Mesenchymal stem cell (in vitro differentiated cells and primary cell): ENCODE results near the gene SV2C.

Experiments used
- DNase-seq: peaks from one replicate; pipeline ENCODE4 v3.0.0-alpha.2; 2013
- H2AFZ ChIP-seq: one replicate; pipeline ENCODE4 v1.6.1; 2013; ENCODE audit warnings: low read depth, mild to moderate bottlenecking, control low read depth, inconsistent platforms, low read length, moderate library complexity
- H2AK5ac ChIP-seq: 2 replicates; pipeline ENCODE4 v1.6.1; 2013; ENCODE audit warnings: low read length, moderate library complexity, mild to moderate bottlenecking, inconsistent platforms; ENCODE audit not compliant: severe bottlenecking
- H2BK120ac ChIP-seq: one replicate; pipeline ENCODE4 v1.6.1; 2013; ENCODE audit warnings: low read depth, mild to moderate bottlenecking, inconsistent platforms, low read length, moderate library complexity
- H2BK12ac ChIP-seq, 2 experiments: one replicate each; pipeline ENCODE4 v1.6.1; 2013; ENCODE audit warnings: inconsistent platforms in 2 of 2, low read length in 2 of 2, mild to moderate bottlenecking in 2 of 2, moderate library complexity in 2 of 2, control low read depth in 1 of 2
- H2BK15ac ChIP-seq: one replicate; pipeline ENCODE4 v1.6.1; 2013; ENCODE audit warnings: mild to moderate bottlenecking, low read depth, inconsistent platforms; ENCODE audit not compliant: poor library complexity, severe bottlenecking
- H2BK5ac ChIP-seq: 2 replicates; pipeline ENCODE4 v1.6.1; 2013; ENCODE audit warnings: low read depth, mild to moderate bottlenecking, low read length, control low read depth, inconsistent platforms; ENCODE audit not compliant: poor library complexity, severe bottlenecking
- H3K14ac ChIP-seq, 2 experiments: one replicate each; pipeline ENCODE4 v1.6.1; 2013; ENCODE audit warnings: inconsistent platforms in 2 of 2, low read length in 2 of 2, control low read depth in 1 of 2, mild to moderate bottlenecking in 1 of 2, moderate library complexity in 1 of 2
- H3K18ac ChIP-seq, 2 experiments: one replicate each; pipeline ENCODE4 v1.6.1; 2013; ENCODE audit warnings: inconsistent platforms in 2 of 2, low read length in 2 of 2, control low read depth in 1 of 2, low read depth in 1 of 2, mild to moderate bottlenecking in 1 of 2
- H3K23ac ChIP-seq, 2 experiments: one replicate each; pipeline ENCODE4 v1.6.1; 2013; ENCODE audit warnings: inconsistent platforms in 2 of 2, low read length in 2 of 2, mild to moderate bottlenecking in 2 of 2, moderate library complexity in 2 of 2, control low read depth in 1 of 2
- H3K27ac ChIP-seq: 2 replicates; pipeline ENCODE4 v1.5.1; 2013; ENCODE audit warnings: mild to moderate bottlenecking, moderate library complexity, low read length, control low read depth, inconsistent platforms; ENCODE audit not compliant: poor library complexity, severe bottlenecking
- H3K27me3 ChIP-seq, 2 experiments: 2 replicates each; pipeline versions ENCODE4 v1.6.1 to v1.7.0; 2013; ENCODE audit warnings: low read length in 2 of 2, mild to moderate bottlenecking in 2 of 2, moderate library complexity in 2 of 2, control low read depth in 1 of 2, inconsistent platforms in 1 of 2; ENCODE audit not compliant: control insufficient read depth in 1 of 2, insufficient read depth in 1 of 2
- H3K36me3 ChIP-seq, 2 experiments: 2 replicates each; pipeline versions ENCODE4 v1.6.1 to v1.7.0; 2013; ENCODE audit warnings: low read length in 2 of 2, control low read depth in 1 of 2, inconsistent platforms in 1 of 2, low read depth in 1 of 2, mild to moderate bottlenecking in 1 of 2; ENCODE audit not compliant: insufficient read depth in 2 of 2, control insufficient read depth in 1 of 2
- H3K4ac ChIP-seq, 2 experiments: one replicate each; pipeline ENCODE4 v1.6.1; 2013; ENCODE audit warnings: inconsistent platforms in 2 of 2, low read length in 2 of 2, mild to moderate bottlenecking in 2 of 2, moderate library complexity in 2 of 2, control low read depth in 1 of 2, low read depth in 1 of 2
- H3K4me1 ChIP-seq: 2 replicates; pipeline ENCODE4 v1.6.1; 2013; ENCODE audit warnings: low read depth, low read length, control low read depth; ENCODE audit not compliant: control insufficient read depth, insufficient read depth
- H3K4me2 ChIP-seq: 2 replicates; pipeline ENCODE4 v1.6.1; 2013; ENCODE audit warnings: low read length, mild to moderate bottlenecking, inconsistent platforms; ENCODE audit not compliant: poor library complexity, severe bottlenecking
- H3K4me3 ChIP-seq, 2 experiments: 2 replicates each; pipeline versions ENCODE4 v1.5.1 to v1.7.0; 2013; ENCODE audit warnings: low read length in 2 of 2, mild to moderate bottlenecking in 2 of 2, control low read depth in 1 of 2, low read depth in 1 of 2; ENCODE audit not compliant: insufficient read depth in 1 of 2
- H3K79me1 ChIP-seq: replicated peaks from 2 replicates; pipeline ENCODE4 v1.6.1; 2013; ENCODE audit warnings: mild to moderate bottlenecking, control low read depth, low read length, inconsistent platforms; ENCODE audit not compliant: poor library complexity, severe bottlenecking
- H3K9ac ChIP-seq: 2 replicates; pipeline ENCODE4 v1.7.0; 2013; ENCODE audit warnings: mild to moderate bottlenecking, low read length, moderate library complexity
- H3K9me3 ChIP-seq: 2 replicates; pipeline ENCODE4 v1.7.0; 2013; ENCODE audit warnings: mild to moderate bottlenecking, low read length; ENCODE audit not compliant: control insufficient read depth
- H4K8ac ChIP-seq: one replicate; pipeline ENCODE4 v1.6.1; 2013; ENCODE audit warnings: inconsistent platforms, mild to moderate bottlenecking, low read length, moderate library complexity
- H4K91ac ChIP-seq: one replicate; pipeline ENCODE4 v1.6.1; 2013; ENCODE audit warnings: mild to moderate bottlenecking, low read length, inconsistent platforms
- WGBS: methylation state at CpG from one replicate; pipeline ENCODE4 v1.1.7; 2013; ENCODE audit warnings: mixed read lengths; 5-methylcytosine and 5-hydroxymethylcytosine counted together

The SV2C gene

DNA sequence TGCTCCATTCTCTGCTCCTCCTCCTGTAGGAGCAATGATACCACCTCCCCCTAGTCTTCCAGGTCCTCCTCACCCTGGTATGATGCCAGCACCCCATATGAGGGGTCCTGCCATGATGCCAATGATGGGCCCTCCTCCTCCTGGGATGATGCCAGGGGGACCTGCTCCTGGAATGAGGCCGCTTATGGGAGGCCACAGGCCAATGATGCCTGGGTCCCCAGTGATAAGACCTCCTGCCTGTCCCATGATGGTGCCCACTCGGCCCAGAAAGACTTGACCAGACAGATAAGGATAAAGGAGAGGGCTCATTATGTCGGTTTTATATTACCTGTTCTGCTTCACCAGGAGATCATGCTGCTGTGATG lies 293.7 kb downstream of the SV2C start:
- no peak overlapping the region for H2BK120ac ChIP-seq
- H4K91ac ChIP-seq, result no peak overlapping the region
- no peak overlapping the region for H3K4ac ChIP-seq
- H3K79me1 ChIP-seq, result no peaks in the 10 kb centered on the region
- H2AK5ac ChIP-seq, result no peak overlapping the region
- no peak overlapping the region for H3K18ac ChIP-seq
- peak overlapping the region in 1 of 2 experiments; percentile 15 for H3K4me3 ChIP-seq
- no peak overlapping the region for H3K27ac ChIP-seq
- H3K27me3 ChIP-seq, result peaks cover 0 to 2% of the 10 kb centered on the region in 2 experiments
- no peaks in the 10 kb centered on the region for H3K36me3 ChIP-seq
- WGBS, result 97% methylated on average over 3 of the region's 3 CpGs
- DNase-seq, result no peak
- H4K8ac ChIP-seq, result no peak overlapping the region
- H3K9ac ChIP-seq, result no peak overlapping the region
- H3K9me3 ChIP-seq, result no peaks in the 10 kb centered on the region
- no peak overlapping the region for H2BK12ac ChIP-seq
- peaks cover 10% of the 10 kb centered on the region for H3K4me1 ChIP-seq
- H3K4me2 ChIP-seq, result no peak overlapping the region
- peak overlapping the region; percentile 2 for H2BK15ac ChIP-seq
- no peak overlapping the region for H2BK5ac ChIP-seq
- H3K14ac ChIP-seq, result no peak overlapping the region
- no peak overlapping the region for H2AFZ ChIP-seq
- H3K23ac ChIP-seq, result no peak overlapping the region

DNA sequence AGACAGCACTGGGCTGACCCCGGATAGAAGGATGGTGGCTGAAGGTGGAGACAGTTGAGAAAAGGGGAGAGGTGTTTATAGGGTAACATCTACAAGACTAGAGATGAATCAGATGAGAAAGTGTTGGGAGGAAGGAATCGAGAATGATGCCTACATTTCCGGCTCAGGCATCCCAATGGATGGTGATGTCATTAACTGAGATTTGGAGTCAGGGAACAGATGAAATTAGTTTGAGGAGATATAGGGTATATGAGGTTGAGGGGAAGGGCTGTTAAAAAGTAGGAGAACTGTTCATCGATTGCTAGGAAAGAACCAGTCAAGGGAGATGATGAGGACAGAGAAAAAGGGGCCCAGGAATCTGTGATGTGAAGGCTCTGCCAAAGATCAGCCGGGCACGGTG lies 295.2 kb downstream of the SV2C start:
- H2BK5ac ChIP-seq, result no peak overlapping the region
- no peak for DNase-seq
- WGBS, result 94% methylated on average over 6 of the region's 6 CpGs
- H3K4me3 ChIP-seq, result no peak overlapping the region
- H3K9me3 ChIP-seq, result no peaks in the 10 kb centered on the region
- H3K36me3 ChIP-seq, result no peaks in the 10 kb centered on the region
- H3K4me1 ChIP-seq, result no peaks in the 10 kb centered on the region
- H2BK120ac ChIP-seq, result no peak overlapping the region
- H4K91ac ChIP-seq, result no peak overlapping the region
- no peak overlapping the region for H3K27ac ChIP-seq
- H3K4ac ChIP-seq, result no peak overlapping the region
- no peak overlapping the region for H3K14ac ChIP-seq
- no peak overlapping the region for H4K8ac ChIP-seq
- H2AK5ac ChIP-seq, result no peak overlapping the region
- no peak overlapping the region for H2AFZ ChIP-seq
- H2BK15ac ChIP-seq, result peak overlapping the region; percentile 13
- no peak overlapping the region for H2BK12ac ChIP-seq
- peaks cover 0 to 5% of the 10 kb centered on the region in 2 experiments for H3K27me3 ChIP-seq
- H3K23ac ChIP-seq, result no peak overlapping the region
- H3K4me2 ChIP-seq, result no peak overlapping the region
- no peak overlapping the region for H3K9ac ChIP-seq
- H3K79me1 ChIP-seq, result no peaks in the 10 kb centered on the region
- H3K18ac ChIP-seq, result no peak overlapping the region

DNA sequence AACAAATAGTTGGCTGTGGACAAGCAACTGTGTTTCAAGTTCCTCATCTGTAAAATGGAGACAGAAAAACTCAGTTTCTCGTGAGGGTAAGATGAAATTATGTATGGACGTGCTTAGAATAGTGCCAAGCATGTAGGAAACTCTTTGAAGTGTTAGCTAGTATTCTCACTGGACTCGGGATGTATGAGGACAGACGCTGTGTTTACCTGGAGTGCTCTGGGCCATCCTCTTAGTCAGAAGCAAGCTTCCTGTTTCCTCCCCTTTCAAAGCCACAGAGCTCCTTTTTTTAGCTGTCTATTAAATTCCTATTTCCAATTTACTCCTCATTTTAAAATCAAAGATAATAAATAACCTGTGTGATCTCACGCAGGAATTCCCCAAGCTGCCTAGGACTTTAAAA lies 296.1 kb downstream of the SV2C start:
- no peaks in the 10 kb centered on the region for H3K79me1 ChIP-seq
- no peaks in the 10 kb centered on the region for H3K4me1 ChIP-seq
- H3K27ac ChIP-seq, result no peak overlapping the region
- no peak for DNase-seq
- no peak overlapping the region for H3K9ac ChIP-seq
- no peak overlapping the region for H2BK15ac ChIP-seq
- H4K91ac ChIP-seq, result no peak overlapping the region
- H3K9me3 ChIP-seq, result no peaks in the 10 kb centered on the region
- no peak overlapping the region for H3K23ac ChIP-seq
- H2AFZ ChIP-seq, result no peak overlapping the region
- no peak overlapping the region for H2BK5ac ChIP-seq
- no peak overlapping the region for H2BK12ac ChIP-seq
- no peaks in the 10 kb centered on the region for H3K36me3 ChIP-seq
- H3K18ac ChIP-seq, result no peak overlapping the region
- H2BK120ac ChIP-seq, result no peak overlapping the region
- no peak overlapping the region for H3K14ac ChIP-seq
- H3K4me2 ChIP-seq, result no peak overlapping the region
- H3K4ac ChIP-seq, result no peak overlapping the region
- H4K8ac ChIP-seq, result no peak overlapping the region
- 58% methylated on average over 5 of the region's 5 CpGs for WGBS
- peaks cover 0 to 4% of the 10 kb centered on the region in 2 experiments for H3K27me3 ChIP-seq
- H2AK5ac ChIP-seq, result no peak overlapping the region
- no peak overlapping the region for H3K4me3 ChIP-seq

DNA sequence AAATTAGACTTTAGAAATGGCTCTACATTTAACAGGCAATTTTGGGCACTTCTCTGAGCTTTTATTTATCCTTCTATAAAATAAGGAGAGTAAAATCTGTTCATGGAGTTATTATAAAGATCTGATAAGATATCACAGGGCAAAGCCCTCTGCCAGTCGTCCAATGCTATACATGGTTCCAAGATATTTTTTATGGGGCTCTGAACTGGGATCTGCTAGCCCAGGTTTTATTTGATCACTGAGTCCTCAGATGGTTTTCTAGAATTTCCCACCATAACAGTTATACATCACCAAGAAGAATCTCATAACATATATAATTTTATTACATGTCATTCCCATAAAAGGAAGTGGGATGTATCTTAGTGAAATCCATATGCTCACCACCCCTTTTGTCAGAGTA lies 296.7 kb downstream of the SV2C start:
- Histone ChIP-seq H3K27ac (no peak overlapping the region), H3K23ac (no peak overlapping the region), H3K4me3 (no peak overlapping the region), H3K9me3 (no peaks in the 10 kb centered on the region), H3K14ac (no peak overlapping the region), H2AFZ (no peak overlapping the region), H2BK5ac (no peak overlapping the region), H3K4me1 (no peaks in the 10 kb centered on the region), H2BK120ac (no peak overlapping the region), H3K79me1 (no peaks in the 10 kb centered on the region), H3K9ac (no peak overlapping the region), H2AK5ac (no peak overlapping the region), H3K36me3 (no peaks in the 10 kb centered on the region), H2BK12ac (no peak overlapping the region), H4K8ac (no peak overlapping the region), H2BK15ac (no peak overlapping the region), H3K4me2 (no peak overlapping the region), H3K27me3 (peaks cover 0 to 3% of the 10 kb centered on the region in 2 experiments), H4K91ac (no peak overlapping the region), H3K4ac (no peak overlapping the region), H3K18ac (no peak overlapping the region)
- WGBS, result 100% methylated on average over 1 of the region's 1 CpG
- no peak for DNase-seq
